Upper lobe of left lung (tissue), 6 donors: ENCODE data around the gene LY6G6F. TPM values are rescaled to one million over a fixed set of nuclear protein-coding genes. Genes with fewer than 3 reads are reported as not detected.

ENCODE experiments used
- ATAC-seq, 2 donors: fragments of 200-7000 bp; cut with Tn5 transposase; one replicate each; pipeline ENCODE4 v1.9.1; 2022; ENCODE audit warnings: mild to moderate bottlenecking in 2 of 2, moderate library complexity in 2 of 2; ENCODE audit not compliant: low FRiP score in 2 of 2
- DNase-seq, 2 donors: peaks; one replicate each; pipeline ENCODE4 v3.0.0-alpha.2; 2019 to 2020
- H3K27ac ChIP-seq, 4 donors: fragments of 200-600 bp; sonication (generic); one replicate each; pipeline ENCODE4 v1.5.1; 2016 to 2019
- H3K27me3 ChIP-seq, 4 donors: fragments of 200-600 bp; sonication (generic); one replicate each; pipeline ENCODE4 v1.5.1; 2017 to 2019
- H3K36me3 ChIP-seq, 4 donors: fragments of 200-600 bp; sonication (generic); one replicate each; pipeline ENCODE4 v1.5.1; 2016 to 2019
- H3K4me1 ChIP-seq, 4 donors: fragments of 200-600 bp; sonication (generic); one replicate each; pipeline ENCODE4 v1.5.1; 2018 to 2019
- H3K4me3 ChIP-seq, 4 donors: fragments of 200-600 bp; sonication (generic); one replicate each; pipeline ENCODE4 v1.5.1; 2017 to 2019; ENCODE audit warnings: mild to moderate bottlenecking in 2 of 4, moderate library complexity in 1 of 4
- H3K9me3 ChIP-seq, 4 donors: fragments of 200-600 bp; sonication (generic); one replicate each; pipeline ENCODE4 v1.5.1; 2018 to 2019
- CTCF ChIP-seq, 6 experiments: fragments of 450-650 bp in 4 of 6; fragments of 200-600 bp in 2 of 6; sonication (generic) in 2 of 6; IDR thresholded peaks; one replicate each; pipeline ENCODE4 v1.5.1; 2016 to 2019; ENCODE audit warnings: antibody characterized with exemption in 6 of 6
- EP300 ChIP-seq, 4 donors: sonication (generic); formaldehyde crosslinking; IDR thresholded peaks; one replicate each; pipeline ENCODE4 v1.5.1; 2017; ENCODE audit warnings: antibody characterized with exemption in 4 of 4, control low read depth in 2 of 4
- POLR2A ChIP-seq, 4 donors: fragments of 450-650 bp; IDR thresholded peaks; one replicate each; pipeline ENCODE4 v1.5.1; 2016 to 2017; ENCODE audit warnings: antibody characterized with exemption in 4 of 4, mild to moderate bottlenecking in 2 of 4
- POLR2AphosphoS5 ChIP-seq, 2 donors: sonication (generic); formaldehyde crosslinking; IDR thresholded peaks; one replicate each; pipeline ENCODE4 v1.5.1; 2017; ENCODE audit warnings: antibody characterized with exemption in 2 of 2
- WGBS, 2 donors: methylation state at CpG; one replicate each; pipeline ENCODE4 v1.1.5; 2017 to 2018; 5-methylcytosine and 5-hydroxymethylcytosine counted together
- total RNA-seq, 6 donors: library from RNA; depleted of rRNA in 4 of 6; stranded (reverse); fragments of >200 nt in 4 of 6; gene quantifications; one replicate each; pipeline versions ENCODE4 v1.1.0 to v1.2.1, GENCODE V29; 2016 to 2021
- donor health status: DM: no; HTN: no; CAD: no; lungs with moderate emphysema.
- donor health status: DM: no; HTN: yes; CAD: no; lungs with severe emphysema.

Gene LY6G6F
- total RNA-seq, 6 donors from 2014 or later: 0.63 to 9.4 (median 1.7) TPM

- peak in 1 of 2 donors; percentile 62 for DNase-seq
- WGBS, 2 donors: 69 to 72% methylated on average over 7 of the region's 7 CpGs
- Histone ChIP-seq H3K9me3 (no peaks in the 10 kb centered on the region), H3K4me1 (peaks cover 30 to 60% (median 49%) of the 10 kb centered on the region in 4 donors), H3K27ac (peak overlapping the region; percentile 87 to 99 (median 94)), H3K27me3 (no peaks in the 10 kb centered on the region), H3K36me3 (peaks cover 9 to 42% (median 19%) of the 10 kb centered on the region in 4 donors), H3K4me3 (peak overlapping the region in 1 of 4 donors; percentile 80)
- ATAC-seq: peak in 1 of 2 donors; percentile 28
- TF ChIP-seq POLR2A (IDR thresholded peaks at IDR 0.05) (peak in 1 of 4 donors; percentile 43), POLR2AphosphoS5 (IDR thresholded peaks at IDR 0.05) (no peak)
Measured at GRCh38 chr6:31727034-31727716, 20.5 kb downstream of the LY6G6F start.

- DNase-seq: peak in 1 of 2 donors; percentile 84
- H3K4me1 ChIP-seq: peaks cover 30 to 69% (median 55%) of the 10 kb centered on the region in 4 donors
- ATAC-seq: no peak
- H3K36me3 ChIP-seq: peaks cover 14 to 50% (median 28%) of the 10 kb centered on the region in 4 donors
- H3K9me3 ChIP-seq: no peaks in the 10 kb centered on the region
- H3K27me3 ChIP-seq: no peaks in the 10 kb centered on the region
- H3K27ac ChIP-seq: peak overlapping the region; percentile 87 to 99 (median 94)
- peak overlapping the region in 3 of 4 donors; percentile 76 to 84 (median 80) for H3K4me3 ChIP-seq
- TF ChIP-seq POLR2A (IDR thresholded peaks at IDR 0.05) (no peak), EP300 (IDR thresholded peaks at IDR 0.05) (no peak), CTCF (IDR thresholded peaks at IDR 0.05) (no peak), POLR2AphosphoS5 (IDR thresholded peaks at IDR 0.05) (no peak)
- 77% methylated on average over 20 to 41 of the region's 41 CpGs for WGBS, 2 donors
Measured at GRCh38 chr6:31727717-31728671, 21.3 kb downstream of the LY6G6F start.

- peaks cover 20 to 59% (median 37%) of the 10 kb centered on the region in 4 donors for H3K36me3 ChIP-seq
- no peak for TF ChIP-seq EP300 (IDR thresholded peaks at IDR 0.05)
- TF ChIP-seq POLR2AphosphoS5 (IDR thresholded peaks at IDR 0.05): no peak
- TF ChIP-seq CTCF (IDR thresholded peaks at IDR 0.05): peak in 3 of 6 experiments; percentile 68 to 74 (median 71)
- H3K4me1 ChIP-seq: peaks cover 39 to 78% (median 64%) of the 10 kb centered on the region in 4 donors
- H3K27ac ChIP-seq: peak within 1 kb of the TSS; percentile 87 to 99 (median 94)
- peak within 1 kb of the TSS; percentile 76 to 87 (median 82) for H3K4me3 ChIP-seq
- peak in 1 of 2 donors; percentile 83 for DNase-seq
- 18 to 23% methylated on average over 35 of the region's 36 CpGs for WGBS, 2 donors
- no peaks in the 10 kb centered on the region for H3K9me3 ChIP-seq
- no peaks in the 10 kb centered on the region for H3K27me3 ChIP-seq
- ATAC-seq: peak; percentile 45 to 66
Measured at GRCh38 chr6:31728767-31729514, 22.3 kb downstream of the LY6G6F start, which contains the start of gene DDAH2. TSS of gene DDAH2 (minus strand) at chr6:31729299. CDS start at chr6:31729161, 138 bp downstream.

GRCh38 chr6:31729515-31729978 is 22.9 kb downstream of the LY6G6F start:
- WGBS, 2 donors: 0 to 1% methylated on average over 22 to 26 of the region's 29 CpGs
- H3K36me3 ChIP-seq: peaks cover 20 to 64% (median 40%) of the 10 kb centered on the region in 4 donors

More at GRCh38 chr6:31729515-31729978, 22.9 kb downstream of the LY6G6F start:
- Histone ChIP-seq H3K27ac (peak overlapping the region; percentile 87 to 99 (median 94)), H3K4me3 (peak overlapping the region; percentile 76 to 87 (median 82)), H3K9me3 (no peaks in the 10 kb centered on the region), H3K27me3 (no peaks in the 10 kb centered on the region), H3K4me1 (peaks cover 45 to 84% (median 70%) of the 10 kb centered on the region in 4 donors)
- peak; percentile 92 to 95 for ATAC-seq
- TF ChIP-seq CTCF (IDR thresholded peaks at IDR 0.05) (peak in 5 of 6 experiments; percentile 1 to 91 (median 68)), EP300 (IDR thresholded peaks at IDR 0.05) (no peak), POLR2AphosphoS5 (IDR thresholded peaks at IDR 0.05) (peak; percentile 58 to 75), POLR2A (IDR thresholded peaks at IDR 0.05) (no peak)
- DNase-seq: peak; percentile 93 to 95
